Ovary (tissue), 3 donors: ENCODE measurements around the gene CENPU.

ENCODE experiments used
- POLR2A ChIP-seq: fragments of 450-650 bp; IDR thresholded peaks from one replicate; pipeline ENCODE4 v1.6.1; 2017; ENCODE audit warnings: antibody characterized with exemption, mild to moderate bottlenecking, moderate library complexity
- TF ChIP-seq, protein P1 (sequence below), 3 donors: fragments of 450-650 bp in 2 of 3; fragments of 200-600 bp in 1 of 3; IDR thresholded peaks; one replicate each; pipeline versions ENCODE4 v1.5.1 to v1.8.0; 2016 to 2022; ENCODE audit warnings: antibody characterized with exemption in 3 of 3, mild to moderate bottlenecking in 1 of 3
- donor health status: DM: no; HTN: no; CAD: no.

DNA sequence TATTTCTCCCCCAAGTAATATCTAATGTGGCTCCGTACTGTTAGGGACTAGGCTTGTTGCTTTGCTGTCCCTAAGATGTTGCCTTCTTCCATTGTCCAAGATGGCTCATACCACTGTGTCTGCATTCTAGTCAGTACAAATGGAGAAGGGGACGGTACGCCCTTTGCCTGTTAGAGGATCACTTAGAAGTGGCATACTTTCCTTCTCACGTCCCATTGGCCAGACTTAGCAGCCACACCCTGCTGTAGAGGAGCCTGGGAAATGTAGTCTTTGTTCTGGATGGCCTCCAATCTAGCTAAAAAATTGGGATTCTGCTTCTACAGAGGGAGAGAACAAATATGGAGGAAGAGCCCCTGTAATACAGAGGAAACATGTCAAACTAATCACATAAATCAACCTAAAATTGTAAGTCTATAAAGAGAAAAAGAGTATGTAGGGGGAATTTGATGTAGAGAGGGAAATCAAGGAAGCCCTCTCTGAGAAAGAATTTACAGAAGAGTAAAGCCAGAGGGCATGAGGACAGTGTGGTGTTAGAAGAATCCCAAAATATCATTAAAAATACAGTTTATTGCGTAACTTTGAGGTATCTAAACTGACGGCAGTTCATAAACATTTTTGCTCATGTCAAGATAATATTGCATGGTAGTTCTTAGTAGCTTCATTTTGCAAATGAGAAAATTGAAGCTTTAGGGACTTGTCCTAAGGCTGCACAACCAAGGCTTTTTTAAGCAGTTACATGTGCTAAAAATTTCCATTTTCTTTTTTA lies 69.3 kb downstream of the CENPU start:
- TF ChIP-seq, protein P1, sequence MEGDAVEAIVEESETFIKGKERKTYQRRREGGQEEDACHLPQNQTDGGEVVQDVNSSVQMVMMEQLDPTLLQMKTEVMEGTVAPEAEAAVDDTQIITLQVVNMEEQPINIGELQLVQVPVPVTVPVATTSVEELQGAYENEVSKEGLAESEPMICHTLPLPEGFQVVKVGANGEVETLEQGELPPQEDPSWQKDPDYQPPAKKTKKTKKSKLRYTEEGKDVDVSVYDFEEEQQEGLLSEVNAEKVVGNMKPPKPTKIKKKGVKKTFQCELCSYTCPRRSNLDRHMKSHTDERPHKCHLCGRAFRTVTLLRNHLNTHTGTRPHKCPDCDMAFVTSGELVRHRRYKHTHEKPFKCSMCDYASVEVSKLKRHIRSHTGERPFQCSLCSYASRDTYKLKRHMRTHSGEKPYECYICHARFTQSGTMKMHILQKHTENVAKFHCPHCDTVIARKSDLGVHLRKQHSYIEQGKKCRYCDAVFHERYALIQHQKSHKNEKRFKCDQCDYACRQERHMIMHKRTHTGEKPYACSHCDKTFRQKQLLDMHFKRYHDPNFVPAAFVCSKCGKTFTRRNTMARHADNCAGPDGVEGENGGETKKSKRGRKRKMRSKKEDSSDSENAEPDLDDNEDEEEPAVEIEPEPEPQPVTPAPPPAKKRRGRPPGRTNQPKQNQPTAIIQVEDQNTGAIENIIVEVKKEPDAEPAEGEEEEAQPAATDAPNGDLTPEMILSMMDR (IDR thresholded peaks at IDR 0.05) = no peak
- no peak for TF ChIP-seq POLR2A
